Neural cell (in vitro differentiated cells): ENCODE measurements around the gene EFCAB8. TPM values are rescaled to one million over a fixed set of nuclear protein-coding genes. Genes with fewer than 3 reads are reported as not detected.

Source experiments
- H2AFZ ChIP-seq: fragments of 200-600, 300-800 bp; sonication (generic), shearing (Covaris generic); 2 replicates; pipeline ENCODE4 v1.6.0; 2014; ENCODE audit warnings: low read depth, mild to moderate bottlenecking, antibody characterized with exemption, low read length, moderate library complexity
- H3F3A ChIP-seq: fragments of 200-600 bp; shearing (Covaris generic); 2 replicates; pipeline ENCODE4 v1.6.1; 2016; ENCODE audit warnings: mild to moderate bottlenecking, moderate library complexity, mixed read lengths, antibody characterized with exemption, low read length; ENCODE audit not compliant: insufficient read depth, poor library complexity, severe bottlenecking
- H3K27ac ChIP-seq: fragments of 200-600, 300-800 bp; sonication (generic), shearing (Covaris generic); 2 replicates; pipeline ENCODE4 v1.5.1; 2014; ENCODE audit warnings: mild to moderate bottlenecking, low read length, moderate library complexity
- H3K27me3 ChIP-seq: fragments of 300-800, 200-600 bp; sonication (generic), shearing (Covaris generic); 2 replicates; pipeline ENCODE4 v1.6.0; 2014; ENCODE audit warnings: mild to moderate bottlenecking, low read depth, low read length, moderate library complexity; ENCODE audit not compliant: insufficient read depth
- H3K36me3 ChIP-seq: fragments of 300-800, 200-600 bp; sonication (generic), shearing (Covaris generic); 2 replicates; pipeline ENCODE4 v1.5.1; 2014; ENCODE audit warnings: mild to moderate bottlenecking, antibody characterized with exemption, low read length, moderate library complexity; ENCODE audit not compliant: insufficient read depth
- H3K4me2 ChIP-seq: fragments of 300-800, 200-600 bp; sonication (generic), shearing (Covaris generic); 2 replicates; pipeline ENCODE4 v1.6.0; 2014; ENCODE audit warnings: mild to moderate bottlenecking, low read length
- H3K4me3 ChIP-seq: fragments of 300-800, 200-600 bp; sonication (generic), shearing (Covaris generic); 2 replicates; pipeline ENCODE4 v1.5.1; 2014; ENCODE audit warnings: mild to moderate bottlenecking, low read length, moderate library complexity
- H3K79me2 ChIP-seq: fragments of 200-600 bp; shearing (Covaris generic); replicated peaks from 2 replicates; pipeline ENCODE4 v1.6.0; 2014; ENCODE audit warnings: mild to moderate bottlenecking, low read length, moderate library complexity; ENCODE audit not compliant: insufficient read depth
- H3K9ac ChIP-seq: fragments of 300-800, 200-600 bp; sonication (generic), shearing (Covaris generic); 2 replicates; pipeline ENCODE4 v1.6.1; 2016; ENCODE audit warnings: mild to moderate bottlenecking, low read length, mixed read lengths
- H3K9me2 ChIP-seq: fragments of 200-600 bp; shearing (Covaris generic); 2 replicates; pipeline ENCODE4 v1.6.1; 2016; ENCODE audit warnings: mild to moderate bottlenecking, low read length, mixed read lengths; ENCODE audit not compliant: insufficient read depth
- H3K9me3 ChIP-seq: fragments of 200-600, 300-800 bp; sonication (generic), shearing (Covaris generic); 2 replicates; pipeline ENCODE4 v1.6.1; 2016; ENCODE audit warnings: mild to moderate bottlenecking, mixed run types, low read length, moderate library complexity, mixed read lengths
- H4K20me1 ChIP-seq: fragments of 200-600 bp; shearing (Covaris generic); 2 replicates; pipeline ENCODE4 v1.6.1; 2016; ENCODE audit warnings: mild to moderate bottlenecking, mixed run types; ENCODE audit not compliant: insufficient read depth
- EP300 ChIP-seq: fragments of 450-650 bp; conservative IDR thresholded peaks from 2 replicates; pipeline ENCODE4 v1.6.1; 2014; ENCODE audit warnings: antibody characterized with exemption, mild to moderate bottlenecking, moderate library complexity; ENCODE audit not compliant: poor library complexity, severe bottlenecking
- EZH2 ChIP-seq: fragments of 200-600, 300-800 bp; shearing (Covaris generic), sonication (generic); IDR thresholded peaks from 2 replicates; pipeline ENCODE4 v1.6.1; 2014; ENCODE audit warnings: antibody characterized with exemption, low read length, borderline replicate concordance, mild to moderate bottlenecking; ENCODE audit not compliant: insufficient read depth, poor library complexity, severe bottlenecking
- MXI1 ChIP-seq: fragments of 450-650 bp; conservative IDR thresholded peaks from 2 replicates; pipeline ENCODE4 v1.6.1; 2014; ENCODE audit warnings: antibody characterized with exemption, mild to moderate bottlenecking; ENCODE audit not compliant: poor library complexity, severe bottlenecking
- POLR2AphosphoS5 ChIP-seq: IDR thresholded peaks from 2 replicates; pipeline ENCODE4 v1.6.1; 2012
- RAD21 ChIP-seq: fragments of 450-650 bp; conservative IDR thresholded peaks from 2 replicates; pipeline ENCODE4 v1.6.1; 2014; ENCODE audit warnings: antibody characterized with exemption, mild to moderate bottlenecking, moderate library complexity
- SMC3 ChIP-seq: fragments of 450-650 bp; conservative IDR thresholded peaks from 2 replicates; pipeline ENCODE4 v1.6.1; 2014; ENCODE audit warnings: antibody characterized with exemption, mild to moderate bottlenecking, moderate library complexity; ENCODE audit not compliant: poor library complexity
- TAF1 ChIP-seq: IDR thresholded peaks from 2 replicates; pipeline ENCODE4 v1.6.1; 2012; ENCODE audit warnings: low read depth
- polyA plus RNA-seq: library from polyadenylated mRNA; depleted of rRNA; stranded (reverse); fragments of >200 nt; gene quantifications from 2 replicates; pipeline ENCODE4 v1.2.3, GENCODE V29; 2014
- TF ChIP-seq, protein P1 (sequence below): fragments of 450-650 bp; IDR thresholded peaks from 2 replicates; pipeline ENCODE4 v1.5.1; 2014; ENCODE audit warnings: antibody characterized with exemption, mild to moderate bottlenecking, moderate library complexity; ENCODE audit not compliant: poor library complexity, severe bottlenecking
- TF ChIP-seq, protein P2 (sequence below): IDR thresholded peaks from 2 replicates; pipeline ENCODE4 v1.6.1; 2012; ENCODE audit warnings: borderline replicate concordance

The EFCAB8 gene
- polyA plus RNA-seq, 1 donor from 2014 or later: not detected

DNA sequence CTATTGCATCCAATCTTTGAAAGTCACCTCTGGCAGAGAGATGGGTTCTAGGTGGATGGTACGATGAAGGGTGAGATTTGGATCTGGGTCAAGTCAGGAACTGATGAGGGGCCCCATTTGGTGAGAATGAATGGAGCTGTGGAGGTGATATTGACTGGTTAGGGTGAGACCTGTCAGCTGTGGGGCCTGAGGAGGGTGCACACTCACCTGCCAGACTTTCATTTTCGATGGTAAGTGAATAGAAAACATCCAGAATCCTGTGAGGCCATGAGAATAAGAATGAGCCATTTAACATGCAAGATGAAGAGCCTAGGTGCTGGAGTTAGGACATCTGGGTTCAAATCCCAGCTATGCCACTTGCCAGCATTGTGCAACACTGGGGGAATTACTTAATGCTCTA, 138.7 kb downstream of the EFCAB8 start:
- Histone ChIP-seq H3K27me3 (no peaks in the 10 kb centered on the region), H3K27ac (no peak overlapping the region), H2AFZ (no peak overlapping the region), H3K9ac (no peak overlapping the region), H3K9me3 (peaks cover 8% of the 10 kb centered on the region), H3K4me3 (no peak overlapping the region), H3K9me2 (no peaks in the 10 kb centered on the region), H3K36me3 (no peaks in the 10 kb centered on the region), H3K79me2 (no peaks in the 10 kb centered on the region), H3F3A (no peaks in the 10 kb centered on the region), H3K4me2 (no peak overlapping the region), H4K20me1 (no peaks in the 10 kb centered on the region)
- TF ChIP-seq MXI1 (no peak), TAF1 (no peak), SMC3 (no peak), EZH2 (no peak), RAD21 (no peak), EP300 (no peak), POLR2AphosphoS5 (no peak)
- TF ChIP-seq, protein P1, sequence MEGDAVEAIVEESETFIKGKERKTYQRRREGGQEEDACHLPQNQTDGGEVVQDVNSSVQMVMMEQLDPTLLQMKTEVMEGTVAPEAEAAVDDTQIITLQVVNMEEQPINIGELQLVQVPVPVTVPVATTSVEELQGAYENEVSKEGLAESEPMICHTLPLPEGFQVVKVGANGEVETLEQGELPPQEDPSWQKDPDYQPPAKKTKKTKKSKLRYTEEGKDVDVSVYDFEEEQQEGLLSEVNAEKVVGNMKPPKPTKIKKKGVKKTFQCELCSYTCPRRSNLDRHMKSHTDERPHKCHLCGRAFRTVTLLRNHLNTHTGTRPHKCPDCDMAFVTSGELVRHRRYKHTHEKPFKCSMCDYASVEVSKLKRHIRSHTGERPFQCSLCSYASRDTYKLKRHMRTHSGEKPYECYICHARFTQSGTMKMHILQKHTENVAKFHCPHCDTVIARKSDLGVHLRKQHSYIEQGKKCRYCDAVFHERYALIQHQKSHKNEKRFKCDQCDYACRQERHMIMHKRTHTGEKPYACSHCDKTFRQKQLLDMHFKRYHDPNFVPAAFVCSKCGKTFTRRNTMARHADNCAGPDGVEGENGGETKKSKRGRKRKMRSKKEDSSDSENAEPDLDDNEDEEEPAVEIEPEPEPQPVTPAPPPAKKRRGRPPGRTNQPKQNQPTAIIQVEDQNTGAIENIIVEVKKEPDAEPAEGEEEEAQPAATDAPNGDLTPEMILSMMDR: no peak
- TF ChIP-seq, protein P2, sequence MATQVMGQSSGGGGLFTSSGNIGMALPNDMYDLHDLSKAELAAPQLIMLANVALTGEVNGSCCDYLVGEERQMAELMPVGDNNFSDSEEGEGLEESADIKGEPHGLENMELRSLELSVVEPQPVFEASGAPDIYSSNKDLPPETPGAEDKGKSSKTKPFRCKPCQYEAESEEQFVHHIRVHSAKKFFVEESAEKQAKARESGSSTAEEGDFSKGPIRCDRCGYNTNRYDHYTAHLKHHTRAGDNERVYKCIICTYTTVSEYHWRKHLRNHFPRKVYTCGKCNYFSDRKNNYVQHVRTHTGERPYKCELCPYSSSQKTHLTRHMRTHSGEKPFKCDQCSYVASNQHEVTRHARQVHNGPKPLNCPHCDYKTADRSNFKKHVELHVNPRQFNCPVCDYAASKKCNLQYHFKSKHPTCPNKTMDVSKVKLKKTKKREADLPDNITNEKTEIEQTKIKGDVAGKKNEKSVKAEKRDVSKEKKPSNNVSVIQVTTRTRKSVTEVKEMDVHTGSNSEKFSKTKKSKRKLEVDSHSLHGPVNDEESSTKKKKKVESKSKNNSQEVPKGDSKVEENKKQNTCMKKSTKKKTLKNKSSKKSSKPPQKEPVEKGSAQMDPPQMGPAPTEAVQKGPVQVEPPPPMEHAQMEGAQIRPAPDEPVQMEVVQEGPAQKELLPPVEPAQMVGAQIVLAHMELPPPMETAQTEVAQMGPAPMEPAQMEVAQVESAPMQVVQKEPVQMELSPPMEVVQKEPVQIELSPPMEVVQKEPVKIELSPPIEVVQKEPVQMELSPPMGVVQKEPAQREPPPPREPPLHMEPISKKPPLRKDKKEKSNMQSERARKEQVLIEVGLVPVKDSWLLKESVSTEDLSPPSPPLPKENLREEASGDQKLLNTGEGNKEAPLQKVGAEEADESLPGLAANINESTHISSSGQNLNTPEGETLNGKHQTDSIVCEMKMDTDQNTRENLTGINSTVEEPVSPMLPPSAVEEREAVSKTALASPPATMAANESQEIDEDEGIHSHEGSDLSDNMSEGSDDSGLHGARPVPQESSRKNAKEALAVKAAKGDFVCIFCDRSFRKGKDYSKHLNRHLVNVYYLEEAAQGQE: no peak

DNA sequence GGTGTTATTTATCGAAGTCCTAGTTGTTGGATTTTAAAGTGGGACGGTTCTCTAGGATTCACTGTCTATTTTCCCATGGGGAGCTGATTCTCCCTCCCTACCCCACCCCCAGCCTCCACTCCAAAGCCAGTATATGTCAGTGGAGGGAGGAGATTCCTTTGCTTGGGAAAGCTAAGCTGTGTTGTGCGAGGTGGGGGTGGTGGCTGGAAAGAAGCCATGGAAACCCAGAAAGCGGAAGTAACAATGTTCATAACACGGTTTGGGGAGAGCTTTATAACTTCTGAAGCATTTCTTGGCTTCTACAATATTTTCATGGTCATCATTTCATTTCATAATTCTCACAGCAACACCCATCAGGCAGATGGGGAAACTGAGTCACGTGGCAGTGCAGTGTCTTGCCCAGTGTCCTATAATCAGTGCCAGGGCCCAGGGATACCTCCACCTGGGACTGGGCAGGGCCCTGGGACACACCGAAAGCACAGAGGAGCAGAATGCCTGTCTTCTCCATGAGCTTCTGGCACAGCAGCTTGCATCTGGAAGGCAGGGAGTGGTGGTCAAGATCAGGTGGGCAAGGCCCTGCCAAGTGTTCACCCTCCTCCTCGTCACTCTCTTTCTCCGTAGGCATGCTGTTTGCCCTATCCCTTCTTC, 141.0 kb downstream of the EFCAB8 start:
- TF ChIP-seq EP300 (no peak), EZH2 (no peak), TAF1 (no peak), MXI1 (no peak), RAD21 (no peak), POLR2AphosphoS5 (no peak), SMC3 (no peak)
- TF ChIP-seq, protein P1: no peak
- TF ChIP-seq, protein P2: no peak
- H4K20me1 ChIP-seq: no peaks in the 10 kb centered on the region
- no peaks in the 10 kb centered on the region for H3K27me3 ChIP-seq
- no peak overlapping the region for H3K4me2 ChIP-seq
- no peaks in the 10 kb centered on the region for H3K79me2 ChIP-seq
- H3F3A ChIP-seq: no peaks in the 10 kb centered on the region
- H2AFZ ChIP-seq: no peak overlapping the region
- H3K36me3 ChIP-seq: no peaks in the 10 kb centered on the region
- peaks cover 7% of the 10 kb centered on the region for H3K9me3 ChIP-seq
- no peak overlapping the region for H3K9ac ChIP-seq
- H3K9me2 ChIP-seq: no peaks in the 10 kb centered on the region
- no peak overlapping the region for H3K4me3 ChIP-seq
- H3K27ac ChIP-seq: no peak overlapping the region
